GM20431 (cell line): ENCODE measurements around the gene KIF7.

Experiments
- in situ Hi-C: fragments of 300-500 bp; cut with MseI, MboI; formaldehyde crosslinking; loops from one replicate; pipeline ENCODE4 v1.15.0; 2020; ENCODE audit warnings: low sequenced_read_pairs; ENCODE audit not compliant: unreplicated experiment

The KIF7 gene

DNA sequence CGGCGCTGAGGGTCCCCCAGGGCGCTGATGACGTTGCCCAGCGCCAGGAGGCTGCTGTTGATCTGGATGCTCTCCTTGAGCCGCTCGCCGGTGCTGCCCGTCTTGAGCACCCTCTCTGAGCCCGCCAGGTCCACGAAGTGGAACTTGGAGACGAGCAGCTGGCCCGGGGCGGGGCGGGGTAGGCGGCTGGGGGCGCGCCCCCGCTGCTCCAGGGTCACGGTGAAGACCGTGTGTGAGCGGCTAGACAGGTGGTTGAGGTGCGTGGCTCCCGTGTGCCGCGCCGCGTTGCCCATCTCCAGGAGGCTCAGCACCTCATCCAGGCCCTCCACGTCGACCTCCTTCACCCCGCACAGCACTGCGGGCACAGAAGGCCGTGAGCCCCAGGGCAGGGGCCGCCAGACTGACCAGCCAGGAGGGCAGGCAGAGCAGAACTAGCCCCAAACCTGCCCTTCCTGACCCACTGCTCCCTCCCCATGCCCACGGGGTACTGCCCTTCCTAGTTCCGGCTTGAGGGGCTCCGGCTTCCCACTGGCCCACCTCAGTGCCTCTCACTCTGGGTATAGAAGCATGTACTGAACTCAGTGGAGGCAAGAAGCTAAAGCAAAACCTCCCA, 6.1 kb downstream of the KIF7 start:
- in situ Hi-C loops: no loop called here

DNA sequence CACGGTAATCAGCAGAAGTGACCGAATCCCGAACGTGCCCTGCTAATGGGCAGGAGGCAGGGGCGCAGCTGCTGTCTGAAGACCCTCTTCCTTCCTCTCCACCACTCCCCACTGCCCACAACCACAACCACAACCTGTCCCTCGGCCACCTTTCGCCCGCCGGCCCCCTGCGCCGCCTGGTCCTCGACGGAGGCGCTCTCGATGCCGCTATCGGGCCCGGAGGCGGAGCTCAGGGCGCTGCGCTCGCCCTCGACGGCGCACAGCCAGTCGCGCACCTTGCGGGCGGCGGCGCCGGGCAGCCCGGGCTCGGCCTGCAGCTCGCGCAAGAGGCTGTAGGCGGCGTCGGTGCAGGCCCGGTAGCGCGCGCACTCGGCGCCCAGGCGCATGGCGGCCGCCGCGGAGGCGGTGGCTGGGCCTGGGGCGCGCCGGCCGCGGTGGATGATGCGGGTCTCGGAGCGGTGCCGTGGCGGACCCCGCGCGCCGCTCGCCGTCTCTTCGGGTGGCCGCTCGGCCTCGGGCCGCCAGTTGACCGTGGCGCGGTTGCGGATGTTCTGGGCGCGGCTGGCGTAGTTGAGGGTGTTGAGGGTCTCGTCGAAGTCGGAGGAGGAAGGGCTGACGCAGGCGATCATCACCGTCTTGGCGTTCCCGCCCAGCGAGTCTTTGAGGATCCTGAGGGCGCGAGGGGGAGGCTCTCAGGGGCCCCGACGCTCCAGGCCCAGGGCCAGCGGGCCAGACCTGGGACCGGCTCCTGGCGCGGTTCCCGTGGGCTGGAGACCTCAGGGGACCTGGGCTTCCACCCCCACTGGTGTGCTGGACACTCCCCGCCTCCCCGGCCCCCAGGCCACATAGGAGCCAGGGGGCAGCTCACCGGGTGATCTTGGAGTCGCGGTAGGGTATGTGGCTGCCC, 6.9 kb downstream of the KIF7 start:
- in situ Hi-C loops: no loop called here

DNA sequence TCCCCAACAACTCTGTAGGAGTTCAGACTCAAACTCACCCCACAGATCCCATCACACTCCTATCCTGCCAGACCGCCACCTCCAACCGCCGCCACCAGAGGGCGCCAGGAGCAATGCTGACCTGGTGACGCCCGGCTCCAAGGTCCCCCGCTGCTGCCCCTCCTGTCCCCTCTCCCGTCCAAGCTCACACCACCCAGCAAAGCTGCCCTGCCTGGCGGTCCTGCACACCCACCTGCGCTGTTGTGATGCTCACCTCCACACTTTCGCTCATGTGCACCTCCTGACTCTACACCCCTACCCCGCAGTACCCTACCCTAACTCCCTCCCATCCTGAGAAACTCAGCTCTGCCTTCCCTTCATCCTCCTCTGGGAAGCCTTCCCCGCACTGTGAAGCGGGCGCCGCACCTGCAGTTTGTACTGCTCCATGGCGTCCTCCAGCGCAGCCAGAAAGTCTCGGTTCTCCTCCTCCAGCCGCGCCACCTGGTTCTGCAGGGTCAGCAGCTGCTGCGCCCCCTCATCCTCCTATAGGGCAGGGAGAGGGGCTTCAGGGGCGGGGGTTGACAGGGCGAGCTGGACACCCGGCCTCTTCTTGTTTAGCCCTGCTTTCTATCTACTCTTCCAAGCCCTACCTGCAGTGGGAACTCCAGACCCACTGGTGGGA, 7.9 kb downstream of the KIF7 start:
- in situ Hi-C loops: no loop called here

DNA sequence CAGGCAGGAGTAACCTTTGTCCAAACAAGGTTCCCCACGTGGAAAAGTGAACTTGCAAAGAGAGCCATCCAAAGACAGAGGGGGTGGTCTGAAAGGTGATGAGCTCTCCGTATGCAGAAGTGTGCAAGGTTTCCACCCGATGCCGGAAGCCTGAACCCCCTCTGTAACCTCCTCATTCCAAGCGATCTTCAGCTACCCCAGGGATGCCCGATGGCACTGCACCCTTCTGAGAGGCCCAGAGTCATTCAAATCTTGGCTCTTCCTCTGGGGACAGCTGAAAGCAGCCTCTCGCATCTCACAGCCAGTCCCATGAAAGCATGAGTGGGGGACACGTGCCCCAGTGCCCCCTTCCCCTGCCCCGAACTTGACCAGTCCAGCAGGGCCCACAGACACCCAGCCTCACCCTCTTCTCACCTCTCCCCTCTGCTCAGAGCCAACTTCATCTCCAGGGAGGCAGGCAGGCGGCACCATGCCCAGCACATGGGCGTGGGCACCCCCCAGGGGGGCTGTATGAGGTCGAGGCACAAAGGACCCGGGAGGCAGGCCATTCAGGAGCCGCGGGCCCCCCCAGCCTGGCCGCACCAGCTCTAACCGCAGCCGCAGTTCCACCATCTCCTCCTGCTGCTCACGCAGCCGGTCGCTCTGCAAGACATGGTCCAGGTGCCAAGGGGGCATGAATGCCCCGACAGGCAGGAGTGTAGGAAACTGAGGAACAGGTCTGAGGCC, 8.7 kb downstream of the KIF7 start:
- in situ Hi-C loops: no loop called here

DNA sequence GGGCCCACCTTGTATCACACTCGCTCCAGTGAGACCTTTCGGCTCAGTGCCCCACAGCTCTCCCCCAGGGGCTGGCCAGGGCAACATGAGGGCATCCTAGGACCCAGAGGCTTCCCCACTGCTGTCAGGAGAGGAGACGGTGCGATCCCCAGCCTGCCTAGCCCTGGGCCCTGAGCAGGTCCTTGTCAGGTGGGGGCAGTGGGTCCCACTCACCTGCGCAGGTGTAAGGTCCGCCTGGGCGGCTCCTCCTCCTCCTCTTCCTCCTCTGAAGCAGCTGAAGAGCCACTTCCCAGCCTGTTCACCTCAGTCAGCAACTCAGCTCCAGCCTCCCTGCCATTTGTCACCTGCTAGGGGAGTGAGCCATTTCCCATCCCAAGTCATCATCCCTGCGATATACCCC, 9.6 kb downstream of the KIF7 start:
- in situ Hi-C loops: no loop called here

DNA sequence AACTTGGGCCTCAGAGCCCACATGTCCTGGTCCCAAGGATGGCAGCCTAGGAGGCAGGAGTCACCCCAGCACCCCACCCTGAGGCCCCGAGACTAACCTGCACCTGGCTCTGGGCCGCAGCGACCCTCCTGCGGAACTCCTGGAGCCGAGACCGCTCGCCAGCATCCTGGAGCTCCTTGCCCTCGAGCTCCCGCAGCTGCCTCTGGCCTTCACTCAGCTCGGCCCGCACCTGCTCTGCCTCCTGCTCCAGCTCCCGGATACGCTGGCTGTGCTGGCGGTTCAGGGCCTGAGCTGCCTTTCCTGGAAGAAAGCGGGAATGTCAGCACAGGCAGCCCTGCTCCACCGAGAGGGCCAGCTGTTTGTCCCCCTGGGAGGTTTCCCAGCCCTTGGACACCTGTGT, 13.2 kb downstream of the KIF7 start:
- in situ Hi-C loops: no loop called here

DNA sequence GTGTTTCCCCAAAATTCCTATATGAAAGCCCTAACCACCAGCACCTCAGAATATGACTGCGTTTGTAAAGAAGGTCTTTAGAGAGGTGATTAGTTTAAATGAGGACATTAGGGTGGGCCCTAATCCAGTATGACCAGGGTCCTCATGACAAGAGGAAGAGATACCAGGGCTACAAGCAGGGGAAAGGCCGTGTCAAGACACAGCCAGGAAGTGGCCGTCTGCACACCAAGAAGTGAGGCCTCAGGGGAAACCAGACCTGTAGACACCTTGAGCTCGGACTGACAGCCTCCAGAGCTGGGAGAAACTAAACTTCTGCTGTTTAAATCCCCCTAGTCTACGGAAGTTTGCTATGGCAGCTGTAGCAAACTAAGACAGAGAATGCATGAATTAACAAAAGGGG, 14.2 kb downstream of the KIF7 start:
- in situ Hi-C loops: no loop called here

DNA sequence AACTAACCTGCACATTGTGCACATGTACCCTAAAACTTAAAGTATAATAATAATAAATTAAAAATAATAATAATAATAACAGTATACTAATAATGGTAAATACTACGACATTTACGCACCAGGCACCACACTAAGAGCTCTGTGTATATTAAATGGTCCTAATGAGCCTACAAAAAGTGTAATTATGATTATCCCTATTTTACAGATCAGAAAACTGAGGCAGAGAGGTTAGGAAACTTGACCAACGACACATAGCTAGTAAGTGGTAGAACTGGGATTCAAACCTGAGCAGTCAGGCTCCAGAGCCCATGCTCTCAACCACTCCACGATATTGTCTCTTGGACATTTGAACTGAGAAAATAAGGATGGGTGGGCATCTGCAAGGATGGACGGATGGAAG, 15.0 kb downstream of the KIF7 start:
- in situ Hi-C loops: no loop called here

DNA sequence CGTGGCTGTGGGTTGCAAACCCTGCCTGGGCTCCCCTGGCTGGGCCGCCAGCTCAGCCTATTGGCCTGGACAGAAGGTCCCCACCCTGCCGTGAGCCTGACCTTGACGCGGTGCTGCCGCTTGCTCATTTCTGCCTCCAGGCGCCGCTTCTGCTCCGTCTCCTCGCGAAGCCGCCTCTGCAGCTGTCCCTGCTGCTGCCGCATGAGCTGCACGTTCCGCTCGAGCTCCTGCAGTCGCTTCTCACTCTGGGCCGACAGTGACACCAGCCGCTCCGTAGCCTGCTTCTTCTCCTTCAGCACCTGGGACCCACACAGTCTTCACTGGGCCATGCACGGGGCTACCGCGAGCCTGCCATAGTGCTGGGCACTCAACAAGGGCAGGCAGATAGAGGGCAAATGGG, 21.7 kb downstream of the KIF7 start:
- in situ Hi-C loops: no loop called here

DNA sequence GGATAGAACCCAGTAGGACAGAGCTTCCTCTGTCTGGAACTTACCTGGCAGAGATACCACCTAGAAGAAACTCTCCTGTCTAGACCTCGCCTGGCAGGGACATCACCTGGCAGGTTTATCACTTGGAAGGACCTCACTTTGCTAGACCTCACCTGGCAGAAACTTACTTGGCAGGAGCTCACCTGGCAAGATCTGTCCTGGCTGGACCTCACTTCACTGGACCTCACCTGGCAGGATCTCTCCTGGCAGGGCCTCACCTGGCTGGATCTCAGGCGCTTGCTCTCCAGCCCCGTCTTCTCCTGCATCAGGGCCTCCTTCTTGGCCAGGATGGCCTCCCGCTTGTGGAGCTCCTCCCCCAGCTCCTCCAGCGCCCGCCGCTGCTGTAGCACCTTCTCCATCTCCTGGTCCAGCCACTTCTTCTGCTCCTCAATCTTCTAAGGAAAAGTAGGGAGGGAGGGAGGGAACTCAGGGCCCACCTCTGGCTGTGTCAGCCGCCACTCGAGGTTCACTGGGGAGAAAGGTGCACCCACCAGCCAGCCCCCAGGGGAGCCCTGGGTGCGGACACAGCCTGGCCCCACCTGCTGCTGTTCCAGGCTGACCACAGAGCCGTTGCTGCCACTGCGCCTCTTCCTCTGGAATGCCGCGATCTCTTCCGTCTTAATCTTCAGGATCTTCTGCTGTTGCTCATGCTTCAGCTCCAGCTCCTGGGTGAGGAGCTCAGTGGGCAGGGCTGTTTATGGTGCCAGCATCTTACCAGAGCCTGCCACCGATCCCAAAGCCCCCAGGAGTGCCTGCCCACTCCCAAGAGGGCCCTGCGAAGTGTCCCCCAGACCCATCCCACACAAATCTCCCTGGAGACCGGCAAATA, 22.5 kb downstream of the KIF7 start:
- in situ Hi-C loops: no loop called here

DNA sequence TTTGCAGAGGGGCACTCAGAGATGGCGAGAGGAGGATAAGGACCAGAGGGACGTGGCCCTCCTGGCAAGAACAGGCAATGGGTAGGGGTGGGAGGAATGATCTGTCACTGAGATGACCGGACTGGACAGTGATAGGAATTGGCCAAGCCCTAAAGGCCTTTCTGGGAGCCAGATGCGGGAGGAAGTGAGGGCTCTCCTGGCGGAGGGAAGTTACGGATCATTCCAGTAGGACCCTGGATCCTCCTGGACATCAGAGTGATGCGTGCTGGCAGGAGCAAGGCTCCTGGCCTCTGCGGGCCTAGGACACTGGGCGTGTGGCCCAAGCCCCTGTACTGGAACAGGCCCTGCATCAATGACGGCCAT, 23.4 kb downstream of the KIF7 start:
- in situ Hi-C loops: no loop called here

DNA sequence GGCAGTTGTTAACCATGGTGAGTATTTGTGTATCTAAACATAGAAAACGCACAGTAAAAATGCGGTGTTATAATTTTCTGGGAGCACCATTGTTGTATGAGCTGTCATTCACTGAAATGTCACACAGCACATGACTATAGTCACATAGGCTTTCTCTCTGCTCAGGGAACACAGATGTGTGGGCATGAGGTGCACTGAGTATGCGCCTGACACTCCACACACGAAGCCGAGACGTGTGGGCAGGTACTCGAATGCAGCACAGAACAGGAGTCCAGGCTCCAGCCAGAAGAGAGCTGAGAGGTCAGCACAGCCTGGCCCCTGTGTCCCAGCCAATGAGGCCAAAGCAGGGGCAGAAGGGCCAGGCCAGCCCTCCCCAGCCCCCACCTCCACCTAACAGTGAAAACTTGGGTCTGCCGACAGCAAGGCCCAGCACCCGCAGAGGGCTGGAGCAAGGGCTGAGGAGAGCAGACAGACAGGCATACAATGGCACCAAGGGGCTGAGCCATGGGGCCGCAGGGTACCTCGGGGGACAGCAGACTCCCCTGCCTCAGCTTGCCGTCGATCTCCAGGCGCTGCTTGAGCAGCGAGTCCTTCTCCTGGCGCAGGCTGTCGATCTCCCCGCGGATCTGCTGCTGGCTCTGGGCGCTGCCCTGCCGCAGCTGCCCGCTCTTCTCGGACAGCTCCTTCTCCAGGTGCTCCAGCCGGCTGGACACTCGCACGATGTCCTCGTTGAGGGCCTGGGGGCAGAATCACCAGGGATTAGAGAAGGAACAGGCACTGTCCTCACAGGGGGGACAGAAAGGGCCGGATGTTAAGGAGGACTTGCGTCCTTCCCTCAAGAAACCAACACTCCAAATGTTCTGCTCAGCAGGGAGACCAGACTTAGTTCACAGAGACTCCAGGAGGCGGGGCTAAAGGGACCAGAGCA, 24.0 kb downstream of the KIF7 start:
- in situ Hi-C loops: no loop called here

DNA sequence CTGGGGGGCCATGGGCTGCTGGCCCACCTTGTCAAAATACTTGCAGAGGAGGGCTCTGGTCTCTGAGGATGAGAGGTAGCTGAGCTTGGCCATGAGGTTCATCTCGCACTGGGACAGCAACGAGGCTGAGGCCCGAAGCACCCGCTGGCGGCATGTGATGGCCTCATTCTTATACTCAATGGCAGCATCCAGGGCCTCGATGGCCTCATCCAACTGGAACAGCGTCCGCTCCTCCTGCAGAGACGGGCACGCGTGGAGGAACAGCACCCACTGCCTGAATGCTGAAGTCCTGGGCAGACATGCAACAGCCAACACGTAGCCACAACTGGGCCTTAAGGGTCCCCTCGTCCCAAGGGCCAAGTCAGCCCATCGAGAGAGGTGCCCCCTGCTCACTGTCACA, 25.0 kb downstream of the KIF7 start:
- in situ Hi-C loops: no loop called here

DNA sequence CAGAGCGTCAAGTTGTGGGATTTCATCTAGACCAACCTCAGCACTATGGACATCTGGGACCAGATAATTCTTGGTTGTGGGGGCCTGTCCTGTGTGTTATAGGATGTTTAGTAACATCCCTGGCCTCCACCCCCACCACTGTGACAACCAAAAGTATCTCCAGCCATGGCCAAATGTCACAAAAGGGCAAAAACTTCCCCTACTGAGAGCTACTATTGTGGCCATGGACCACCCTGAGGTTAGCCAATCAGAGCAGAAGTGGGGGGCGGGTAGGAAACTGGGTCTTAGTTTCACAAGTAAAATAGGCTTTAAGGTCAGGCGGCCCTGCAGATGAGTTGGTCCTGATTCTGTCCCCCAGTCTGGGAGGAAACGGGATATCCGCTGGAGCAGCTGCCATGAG, 25.4 kb downstream of the KIF7 start:
- in situ Hi-C loops: no loop called here

DNA sequence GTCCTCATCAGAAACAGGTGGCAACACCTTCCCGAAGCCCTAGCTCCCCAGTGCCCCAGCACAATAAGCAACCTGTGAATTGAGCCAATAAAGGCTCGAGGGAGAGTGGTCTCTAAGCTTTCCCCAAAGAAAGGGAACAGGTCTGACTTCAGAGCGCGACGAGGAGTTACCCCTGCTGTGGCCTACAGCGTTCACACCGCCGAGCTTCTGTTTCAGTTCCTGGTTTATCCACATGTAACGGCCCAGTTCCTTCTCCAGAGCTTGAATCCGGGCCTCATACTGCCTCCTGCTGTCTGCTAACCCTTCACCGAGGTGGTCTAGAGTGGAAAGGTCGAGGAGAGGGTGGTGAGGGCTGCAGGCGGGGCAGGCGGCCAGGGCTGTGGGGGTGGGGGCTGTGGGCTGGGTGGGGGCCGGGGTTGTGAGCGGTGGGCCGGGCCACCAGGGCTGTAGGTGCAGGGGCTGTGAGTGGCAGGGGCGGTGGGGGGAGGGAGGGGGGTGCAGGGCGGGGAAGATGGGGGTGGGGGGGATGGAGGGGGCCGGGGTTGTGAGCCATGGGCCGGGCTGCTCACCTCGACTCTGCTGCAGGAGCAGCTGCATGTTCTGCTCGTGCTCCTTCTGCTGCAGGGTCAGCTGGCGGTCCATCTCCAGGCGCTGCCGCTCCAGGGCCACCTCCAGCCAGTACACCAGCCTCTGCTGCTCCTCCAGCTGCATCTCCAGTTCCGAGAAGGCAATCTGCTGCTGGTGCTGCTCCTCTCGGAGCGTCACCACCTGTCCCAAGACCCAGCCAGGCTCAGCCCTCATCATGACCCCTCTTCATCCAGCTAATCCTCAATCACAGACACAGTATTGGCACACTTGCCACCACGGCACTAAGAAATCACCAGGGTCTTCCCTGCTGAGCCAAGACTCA, 26.2 kb downstream of the KIF7 start:
- in situ Hi-C loops: no loop called here

DNA sequence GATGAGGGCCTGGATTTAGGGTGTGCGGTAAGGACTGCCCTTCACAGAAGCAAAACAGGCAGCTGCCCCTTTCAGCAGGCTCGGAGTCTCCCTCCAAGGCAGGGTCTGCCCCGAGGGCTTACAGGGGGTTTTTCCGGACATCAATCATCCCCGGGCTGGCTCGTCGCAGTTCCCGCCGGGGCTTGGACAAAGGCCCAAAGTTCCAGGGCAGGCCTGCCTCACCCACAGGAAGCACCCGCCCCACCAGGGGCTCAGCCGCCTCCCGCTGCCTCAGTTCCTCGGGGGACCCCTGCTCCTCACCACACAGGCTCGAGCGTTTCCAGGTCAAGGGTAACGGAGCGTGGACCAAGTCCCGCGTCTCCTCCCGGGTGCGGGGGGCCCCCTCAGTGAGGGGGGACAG, 27.0 kb downstream of the KIF7 start:
- in situ Hi-C loops: no loop called here

DNA sequence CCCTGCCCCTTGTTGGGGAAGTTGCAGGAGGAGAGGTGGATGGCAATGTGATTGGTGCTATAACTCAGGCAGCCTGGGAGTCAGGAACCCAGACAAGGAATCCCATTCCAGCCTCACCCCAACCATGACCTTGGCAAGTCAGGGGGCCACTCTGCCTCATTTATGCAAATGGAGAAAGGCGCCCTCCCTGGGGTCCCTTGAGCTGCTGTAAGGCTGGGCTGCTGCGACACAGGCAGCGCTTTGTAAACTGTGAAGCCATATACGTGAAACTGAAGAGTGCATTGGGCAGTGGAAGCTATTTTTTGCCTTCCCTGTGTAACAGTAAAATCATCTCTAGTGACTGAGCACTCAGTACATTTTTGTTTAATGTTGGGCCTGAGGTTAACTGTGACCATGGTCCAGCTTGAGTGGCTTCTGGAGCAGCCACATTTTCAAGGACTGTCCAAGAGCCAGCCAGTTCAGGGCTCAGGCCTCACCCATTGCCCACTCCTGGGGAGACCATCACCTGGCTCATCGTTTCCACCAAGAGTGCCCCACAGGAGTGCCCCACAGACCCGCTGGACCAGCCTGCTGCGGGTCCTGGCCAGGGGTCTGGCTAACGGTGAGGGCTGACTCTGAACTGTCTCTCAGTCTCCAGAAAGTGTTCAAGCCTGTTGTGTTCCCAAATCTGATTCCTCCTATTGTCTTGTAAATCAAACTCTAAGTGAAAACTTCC, 27.9 kb downstream of the KIF7 start:
- in situ Hi-C loops: no loop called here
